Effector memory CD4-positive, alpha-beta T cell (primary cell): Measurements from ENCODE around the gene BRDT.
A peak's percentile ranks its signal among the peaks of the same experiment; 100 is the strongest.

Experiments used
- DNase-seq, 3 donors: peaks; one replicate each; pipeline ENCODE4 v3.0.0-alpha.2; 2020
- H3K27ac ChIP-seq: 2 replicates; pipeline ENCODE4 v1.7.0; 2013; ENCODE audit warnings: mild to moderate bottlenecking, low read length, moderate library complexity; ENCODE audit not compliant: insufficient read depth, poor library complexity, severe bottlenecking
- H3K27me3 ChIP-seq: replicated peaks from 2 replicates; pipeline ENCODE4 v1.7.0; 2013; ENCODE audit warnings: mild to moderate bottlenecking, low read length; ENCODE audit not compliant: insufficient read depth, control insufficient read depth, poor library complexity, severe bottlenecking
- H3K36me3 ChIP-seq: 2 replicates; pipeline ENCODE4 v1.7.0; 2013; ENCODE audit warnings: mild to moderate bottlenecking, low read length, moderate library complexity; ENCODE audit not compliant: control insufficient read depth, insufficient read depth
- H3K4me1 ChIP-seq: 2 replicates; pipeline ENCODE4 v1.7.0; 2013; ENCODE audit warnings: low read length, mild to moderate bottlenecking; ENCODE audit not compliant: control insufficient read depth, insufficient read depth, poor library complexity, severe bottlenecking
- H3K4me3 ChIP-seq: 2 replicates; pipeline ENCODE4 v1.7.0; 2013; ENCODE audit warnings: low read length, low read depth, mild to moderate bottlenecking; ENCODE audit not compliant: insufficient read depth, poor library complexity, severe bottlenecking
- H3K9me3 ChIP-seq: 2 replicates; pipeline ENCODE4 v1.7.0; 2013; ENCODE audit warnings: mild to moderate bottlenecking, low read length, moderate library complexity; ENCODE audit not compliant: control insufficient read depth

Gene BRDT

DNA sequence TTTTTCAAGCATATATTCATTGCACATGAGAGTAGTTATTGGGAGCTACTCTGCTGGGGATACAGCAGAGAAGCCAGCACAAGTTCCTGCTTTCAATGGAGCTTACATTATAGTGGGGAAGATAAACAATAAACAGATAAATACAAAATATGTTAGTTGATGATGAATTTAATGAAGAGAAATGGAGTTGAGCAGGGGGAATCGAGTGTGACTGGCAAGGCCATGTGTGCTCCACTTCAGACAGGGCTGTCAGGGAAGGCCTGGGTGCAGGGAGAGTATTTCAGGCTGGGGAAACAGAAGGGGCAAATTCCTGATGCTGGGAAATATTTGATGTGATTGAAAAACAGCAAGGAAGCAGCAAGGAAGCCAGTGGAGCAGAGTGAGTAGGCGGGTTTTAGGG lies 21.2 kb upstream of the BRDT start:
- no peaks in the 10 kb centered on the region for H3K36me3 ChIP-seq
- no peak overlapping the region for H3K4me3 ChIP-seq
- H3K9me3 ChIP-seq: no peaks in the 10 kb centered on the region
- H3K27me3 ChIP-seq: no peaks in the 10 kb centered on the region
- no peaks in the 10 kb centered on the region for H3K4me1 ChIP-seq
- DNase-seq: no peak
- no peak overlapping the region for H3K27ac ChIP-seq

- Histone ChIP-seq H3K36me3 (no peaks in the 10 kb centered on the region), H3K27me3 (no peaks in the 10 kb centered on the region), H3K27ac (no peak overlapping the region), H3K4me1 (no peaks in the 10 kb centered on the region), H3K9me3 (no peaks in the 10 kb centered on the region), H3K4me3 (no peak overlapping the region)
- DNase-seq: no peak
Observed at GRCh38 chr1:91929250-91929649, 20.0 kb upstream of the BRDT start.

DNA sequence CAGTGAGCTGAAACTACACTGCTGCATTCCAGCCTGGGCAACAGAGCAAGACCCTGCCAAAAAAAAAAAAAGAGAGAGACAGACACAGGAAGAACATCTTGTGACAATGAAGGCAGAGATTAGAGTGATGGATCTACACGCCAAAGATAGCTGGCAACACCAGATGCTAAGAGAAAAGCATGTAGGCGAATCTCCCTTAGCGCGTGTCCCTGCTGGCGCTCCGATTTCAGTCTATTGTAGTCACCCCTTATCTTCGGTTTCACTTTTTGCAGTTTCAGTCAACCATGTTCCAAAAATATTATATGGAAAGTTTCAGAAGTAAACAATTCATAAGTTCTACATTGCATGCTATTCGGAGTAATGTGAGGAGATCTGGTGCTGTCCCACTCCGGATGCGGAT lies 11.6 kb upstream of the BRDT start:
- Histone ChIP-seq H3K9me3 (no peaks in the 10 kb centered on the region), H3K27ac (no peak overlapping the region), H3K4me1 (no peaks in the 10 kb centered on the region), H3K27me3 (no peaks in the 10 kb centered on the region), H3K36me3 (no peaks in the 10 kb centered on the region), H3K4me3 (no peak overlapping the region)
- DNase-seq: no peak

GRCh38 chr1:91940496-91940895 lies 8.7 kb upstream of the BRDT start:
- no peak overlapping the region for H3K27ac ChIP-seq
- no peak overlapping the region for H3K4me3 ChIP-seq
- H3K36me3 ChIP-seq: no peaks in the 10 kb centered on the region
- no peaks in the 10 kb centered on the region for H3K9me3 ChIP-seq
- no peaks in the 10 kb centered on the region for H3K4me1 ChIP-seq
- H3K27me3 ChIP-seq: no peaks in the 10 kb centered on the region
- DNase-seq: no peak

DNA sequence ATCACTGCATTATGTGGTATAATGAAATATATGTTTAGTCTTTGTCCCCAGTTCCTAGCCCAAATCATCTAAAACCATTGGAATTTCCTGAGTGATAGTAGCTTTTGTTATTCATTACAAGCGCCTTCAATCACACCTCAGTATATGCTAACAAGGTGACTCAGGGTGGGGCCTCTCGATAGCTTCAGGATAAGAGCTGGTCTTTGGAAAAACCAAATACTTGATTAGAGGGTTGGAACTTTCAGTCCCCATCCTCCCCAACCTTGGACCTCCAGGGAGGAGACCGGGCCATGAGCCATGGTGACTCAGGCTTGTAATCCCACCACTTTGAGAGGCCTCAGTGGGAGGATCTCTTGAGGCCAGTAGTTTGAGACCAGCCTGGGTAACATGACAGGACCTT lies 5.1 kb upstream of the BRDT start:
- Histone ChIP-seq H3K4me1 (peaks cover 6% of the 10 kb centered on the region), H3K36me3 (no peaks in the 10 kb centered on the region), H3K27me3 (no peaks in the 10 kb centered on the region), H3K9me3 (no peaks in the 10 kb centered on the region), H3K27ac (no peak overlapping the region), H3K4me3 (no peak overlapping the region)
- no peak for DNase-seq

DNA sequence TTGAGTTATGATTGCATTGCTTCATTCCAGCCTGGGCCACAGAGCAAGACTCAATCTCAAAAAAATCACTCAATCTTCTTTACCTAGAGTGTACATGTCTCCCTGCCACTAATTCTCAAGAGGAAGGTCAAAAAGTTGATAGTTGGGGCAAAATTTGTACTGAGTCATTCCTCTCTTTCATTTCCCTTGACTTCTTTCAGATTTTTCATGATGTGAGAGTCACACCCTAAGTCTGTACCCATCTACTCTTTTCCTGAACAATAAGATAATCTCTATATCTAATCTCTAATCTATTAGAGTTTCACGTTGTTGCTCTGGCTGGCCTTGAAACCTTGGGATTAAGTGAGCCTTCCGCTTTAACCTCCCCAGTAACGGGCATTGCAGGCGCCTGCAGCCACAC lies 1.1 kb upstream of the BRDT start:
- Histone ChIP-seq H3K4me3 (peak overlapping the region; percentile 17), H3K36me3 (no peaks in the 10 kb centered on the region), H3K4me1 (peaks cover 6% of the 10 kb centered on the region), H3K27ac (peak overlapping the region; percentile 63), H3K27me3 (no peaks in the 10 kb centered on the region), H3K9me3 (no peaks in the 10 kb centered on the region)
- peak in 1 of 3 donors; percentile 3 for DNase-seq

GRCh38 chr1:91948501-91949355 lies 473 bp upstream of the BRDT start:
- DNase-seq: peak; percentile 56 to 65 (median 58)
- peaks cover 6% of the 10 kb centered on the region for H3K4me1 ChIP-seq
- peak overlapping the region; percentile 17 for H3K4me3 ChIP-seq
- no peaks in the 10 kb centered on the region for H3K9me3 ChIP-seq
- peak overlapping the region; percentile 63 for H3K27ac ChIP-seq
- no peaks in the 10 kb centered on the region for H3K27me3 ChIP-seq
- H3K36me3 ChIP-seq: no peaks in the 10 kb centered on the region

GRCh38 chr1:91952187-91952586 lies 3.0 kb downstream of the BRDT start:
- no peaks in the 10 kb centered on the region for H3K27me3 ChIP-seq
- H3K4me1 ChIP-seq: peaks cover 6% of the 10 kb centered on the region
- no peak overlapping the region for H3K4me3 ChIP-seq
- H3K9me3 ChIP-seq: no peaks in the 10 kb centered on the region
- no peak overlapping the region for H3K27ac ChIP-seq
- no peak for DNase-seq
- no peaks in the 10 kb centered on the region for H3K36me3 ChIP-seq

GRCh38 chr1:91958926-91959325 lies 9.7 kb downstream of the BRDT start:
- Histone ChIP-seq H3K27me3 (no peaks in the 10 kb centered on the region), H3K9me3 (no peaks in the 10 kb centered on the region), H3K4me3 (no peak overlapping the region), H3K27ac (no peak overlapping the region), H3K4me1 (no peaks in the 10 kb centered on the region), H3K36me3 (no peaks in the 10 kb centered on the region)
- DNase-seq: no peak

GRCh38 chr1:91968334-91968733 lies 19.1 kb downstream of the BRDT start:
- Histone ChIP-seq H3K4me1 (no peaks in the 10 kb centered on the region), H3K27me3 (no peaks in the 10 kb centered on the region), H3K9me3 (no peaks in the 10 kb centered on the region), H3K27ac (no peak overlapping the region), H3K4me3 (no peak overlapping the region), H3K36me3 (no peaks in the 10 kb centered on the region)
- no peak for DNase-seq
